ENCODE measurements around the gene SLC7A11. TPM values are rescaled to one million over a fixed set of nuclear protein-coding genes. Genes with fewer than 3 reads are reported as not detected.

The SLC7A11 gene
- total RNA-seq, 4 donors from 2014 or later, result 0.61 to 5.1 TPM; not detected in 2

DNA sequence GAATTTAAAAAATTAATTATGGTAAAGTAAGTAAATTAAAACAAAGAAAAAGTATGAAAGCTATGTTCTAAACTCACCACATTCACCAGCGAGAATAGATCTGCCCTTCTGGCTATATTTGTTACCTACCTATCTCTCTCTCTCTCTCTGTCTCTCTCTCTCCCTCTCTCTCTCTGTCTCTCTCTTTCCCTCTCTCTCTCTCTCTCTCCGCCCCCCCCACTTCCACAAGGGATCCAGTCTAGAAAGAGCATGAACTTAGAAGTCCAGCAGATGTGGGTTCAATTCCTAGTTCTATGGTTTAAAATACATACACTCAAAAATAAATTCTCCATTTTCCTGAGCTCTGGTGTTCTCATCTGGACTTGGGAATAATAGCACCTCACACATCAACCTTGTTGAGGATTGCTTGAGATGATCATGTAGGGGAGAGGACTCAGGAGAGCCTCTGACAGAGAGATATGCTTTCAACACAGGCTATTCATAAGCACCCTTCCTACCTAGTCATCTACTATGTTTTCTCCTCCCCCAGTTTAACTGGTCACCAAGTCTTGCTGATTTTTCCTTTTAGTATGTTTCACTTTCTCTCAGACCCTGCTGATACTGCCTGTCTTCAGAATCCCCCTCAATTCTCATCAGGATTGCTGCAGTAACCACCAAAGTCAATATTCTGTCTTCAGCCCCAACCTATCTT is 64.7 kb downstream of the SLC7A11 start:
- no peaks in the 10 kb centered on the region for H3K36me3 ChIP-seq
- intact Hi-C loops (cut with DNase I; ENCODE audit: low total_unique reads), result no loop called here

GRCh38 chr4:138174981-138175794 is 67.0 kb downstream of the SLC7A11 start:
- TF ChIP-seq, protein P1, sequence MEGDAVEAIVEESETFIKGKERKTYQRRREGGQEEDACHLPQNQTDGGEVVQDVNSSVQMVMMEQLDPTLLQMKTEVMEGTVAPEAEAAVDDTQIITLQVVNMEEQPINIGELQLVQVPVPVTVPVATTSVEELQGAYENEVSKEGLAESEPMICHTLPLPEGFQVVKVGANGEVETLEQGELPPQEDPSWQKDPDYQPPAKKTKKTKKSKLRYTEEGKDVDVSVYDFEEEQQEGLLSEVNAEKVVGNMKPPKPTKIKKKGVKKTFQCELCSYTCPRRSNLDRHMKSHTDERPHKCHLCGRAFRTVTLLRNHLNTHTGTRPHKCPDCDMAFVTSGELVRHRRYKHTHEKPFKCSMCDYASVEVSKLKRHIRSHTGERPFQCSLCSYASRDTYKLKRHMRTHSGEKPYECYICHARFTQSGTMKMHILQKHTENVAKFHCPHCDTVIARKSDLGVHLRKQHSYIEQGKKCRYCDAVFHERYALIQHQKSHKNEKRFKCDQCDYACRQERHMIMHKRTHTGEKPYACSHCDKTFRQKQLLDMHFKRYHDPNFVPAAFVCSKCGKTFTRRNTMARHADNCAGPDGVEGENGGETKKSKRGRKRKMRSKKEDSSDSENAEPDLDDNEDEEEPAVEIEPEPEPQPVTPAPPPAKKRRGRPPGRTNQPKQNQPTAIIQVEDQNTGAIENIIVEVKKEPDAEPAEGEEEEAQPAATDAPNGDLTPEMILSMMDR (IDR thresholded peaks at IDR 0.05), result no peak
- no peak for TF ChIP-seq POLR2A (IDR thresholded peaks at IDR 0.05)
- H3K36me3 ChIP-seq, result no peaks in the 10 kb centered on the region
- no peak for DNase-seq
- intact Hi-C loops (cut with DNase I; ENCODE audit: low total_unique reads), result no loop called here
- H3K27ac ChIP-seq, result no peak overlapping the region
- H3K27me3 ChIP-seq, result no peaks in the 10 kb centered on the region
- no peak overlapping the region for H3K4me3 ChIP-seq
- no peaks in the 10 kb centered on the region for H3K9me3 ChIP-seq
- H3K4me1 ChIP-seq, result no peaks in the 10 kb centered on the region

More for the DNA sequence above, 64.7 kb downstream of the SLC7A11 start:
- Histone ChIP-seq H3K9me3 (no peaks in the 10 kb centered on the region), H3K4me1 (peaks cover 0 to 3% of the 10 kb centered on the region in 2 donors), H3K27ac (no peak overlapping the region), H3K4me3 (no peak overlapping the region), H3K27me3 (no peaks in the 10 kb centered on the region)
- TF ChIP-seq POLR2A (IDR thresholded peaks at IDR 0.05), result no peak
- TF ChIP-seq, protein P1 (IDR thresholded peaks at IDR 0.05), result no peak
- no peak for DNase-seq

- no peak overlapping the region for H3K4me3 ChIP-seq
- DNase-seq, result no peak
- no peak overlapping the region for H3K27ac ChIP-seq
- no peaks in the 10 kb centered on the region for H3K9me3 ChIP-seq
- TF ChIP-seq, protein P1 (IDR thresholded peaks at IDR 0.05), result no peak
- TF ChIP-seq POLR2A (IDR thresholded peaks at IDR 0.05), result no peak
- H3K36me3 ChIP-seq, result no peaks in the 10 kb centered on the region
- no peaks in the 10 kb centered on the region for H3K4me1 ChIP-seq
- H3K27me3 ChIP-seq, result no peaks in the 10 kb centered on the region
- intact Hi-C loops (cut with DNase I; ENCODE audit: low total_unique reads), result no loop called here
These were observed 77.9 kb downstream of the SLC7A11 start for GRCh38 chr4:138164208-138164607.

- no peaks in the 10 kb centered on the region for H3K27me3 ChIP-seq
- no peaks in the 10 kb centered on the region for H3K4me1 ChIP-seq
- H3K9me3 ChIP-seq, result no peaks in the 10 kb centered on the region
- no peak overlapping the region for H3K27ac ChIP-seq
- no peak overlapping the region for H3K4me3 ChIP-seq
- no peak for DNase-seq
- no peak for TF ChIP-seq POLR2A (IDR thresholded peaks at IDR 0.05)
- TF ChIP-seq, protein P1 (IDR thresholded peaks at IDR 0.05), result no peak
- intact Hi-C loops (cut with DNase I; ENCODE audit: low total_unique reads), result no loop called here
- H3K36me3 ChIP-seq, result no peaks in the 10 kb centered on the region
These were observed 79.0 kb downstream of the SLC7A11 start for GRCh38 chr4:138163171-138163570.

- Histone ChIP-seq H3K27ac (no peak overlapping the region), H3K36me3 (no peaks in the 10 kb centered on the region), H3K27me3 (no peaks in the 10 kb centered on the region), H3K9me3 (no peaks in the 10 kb centered on the region), H3K4me3 (no peak overlapping the region), H3K4me1 (no peaks in the 10 kb centered on the region)
- intact Hi-C loops (cut with DNase I; ENCODE audit: low total_unique reads), result no loop called here
- TF ChIP-seq POLR2A (IDR thresholded peaks at IDR 0.05), result no peak
- TF ChIP-seq, protein P1 (IDR thresholded peaks at IDR 0.05), result no peak
- DNase-seq, result no peak
These were observed 79.9 kb downstream of the SLC7A11 start for GRCh38 chr4:138162259-138162658.

Measured in uterus (tissue), 4 donors.